Spinal cord (tissue), 10 donors: Measurements from ENCODE around the gene SLC27A2. TPM values are rescaled to one million over a fixed set of nuclear protein-coding genes. Genes with fewer than 3 reads are reported as not detected.
A peak's percentile ranks its signal among the peaks of the same experiment; 100 is the strongest.
"Not testable (repeated sequence)": the region's sequence is repeated elsewhere in the genome, so short reads cannot be mapped to it uniquely, and the experiment has no call there.

ENCODE experiments used
- DNase-seq, 6 donors: peaks; one replicate each; pipeline versions ENCODE4 v3.0.0 to v3.0.0-alpha.2; 2013 to 2015; ENCODE audit warnings: low spot score in 6 of 6, low read depth in 4 of 6
- H3K27ac ChIP-seq: one replicate; pipeline ENCODE4 v1.5.1; 2013; ENCODE audit warnings: low read depth, low read length, control low read depth
- H3K27me3 ChIP-seq: one replicate; pipeline ENCODE4 v1.6.1; 2013; ENCODE audit warnings: low read length; ENCODE audit not compliant: control insufficient read depth, insufficient read depth
- H3K36me3 ChIP-seq: one replicate; pipeline ENCODE4 v1.6.1; 2013; ENCODE audit warnings: low read length; ENCODE audit not compliant: control insufficient read depth, insufficient read depth
- H3K4me1 ChIP-seq: one replicate; pipeline ENCODE4 v1.6.1; 2013; ENCODE audit warnings: low read length; ENCODE audit not compliant: control insufficient read depth, insufficient read depth
- H3K4me3 ChIP-seq: one replicate; pipeline ENCODE4 v1.5.1; 2013; ENCODE audit warnings: low read depth, low read length, control low read depth
- H3K9me3 ChIP-seq: one replicate; pipeline ENCODE4 v1.6.1; 2013; ENCODE audit warnings: low read length; ENCODE audit not compliant: control insufficient read depth, insufficient read depth
- WGBS: methylation state at CpG from one replicate; pipeline ENCODE4 v1.1.5; 2013; ENCODE audit warnings: missing lambda C conversion rate; ENCODE audit not compliant: insufficient coverage; 5-methylcytosine and 5-hydroxymethylcytosine counted together
- long read RNA-seq, 4 donors: transcript quantifications; one replicate each; lab custom pipeline, GENCODE V29; 2026
- polyA plus RNA-seq, 2 donors: library from polyadenylated mRNA; unstranded; fragments of 120-200 nt; gene quantifications; one replicate each; pipeline ENCODE4 v1.2.1, GENCODE V29; 2013; ENCODE audit not compliant: insufficient read length in 2 of 2
- total RNA-seq, 2 donors: library from RNA; depleted of rRNA in 1 of 2; stranded (reverse); fragments of 120-200 nt in 1 of 2; fragments of >200 nt in 1 of 2; gene quantifications; one replicate each; pipeline versions ENCODE4 v1.2.3 to v1.2.4, GENCODE V29; 2013 to 2014
- donor health status: healthy.

Gene SLC27A2
- total RNA-seq = 1 to 10 TPM; 2.7 to 3.8 TPM
- polyA plus RNA-seq = 1 to 10 TPM; 2.7 to 3.8 TPM
- long read RNA-seq, donor 1, partial matches to known transcripts = 0 of 3 reads
- long read RNA-seq, donor 1, other reads (novel, unspliced or antisense) = 0 of 3 reads
- long read RNA-seq, donor 2 = 0 reads
- long read RNA-seq, donor 3 = 0 reads
- long read RNA-seq, donor 4 = 0 reads

GRCh38 chr15:50181969-50182218 is at the start of gene SLC27A2:
TSS of gene SLC27A2 (plus strand) at chr15:50182196. CDS start at chr15:50182428, 232 bp downstream.
- no peak within 1 kb of the TSS for H3K27ac ChIP-seq
- DNase-seq = peak in 2 of 6 donors; percentile 24 to 63

GRCh38 chr15:50132251-50132984 is 49.6 kb upstream of the SLC27A2 start:
- H3K4me3 ChIP-seq, H3K9me3 ChIP-seq, H3K4me1 ChIP-seq, H3K27me3 ChIP-seq, DNase-seq, H3K27ac ChIP-seq, H3K36me3 ChIP-seq: not testable (repeated sequence)
- WGBS = no CpG with 5 or more reads among the region's 3 CpGs

More at GRCh38 chr15:50181969-50182218, at the start of gene SLC27A2:
- WGBS = 4% methylated on average over 17 of the region's 17 CpGs
- peaks cover 11% of the 10 kb centered on the region for H3K4me1 ChIP-seq
- peaks cover 25% of the 10 kb centered on the region for H3K27me3 ChIP-seq
- H3K36me3 ChIP-seq = no peaks in the 10 kb centered on the region
- H3K4me3 ChIP-seq = peak within 1 kb of the TSS; percentile 45
- H3K9me3 ChIP-seq = no peaks in the 10 kb centered on the region

GRCh38 chr15:50134524-50135024 is 47.4 kb upstream of the SLC27A2 start:
- H3K27me3 ChIP-seq = no peaks in the 10 kb centered on the region
- WGBS = 100% methylated on average over 1 of the region's 2 CpGs
- no peak for DNase-seq
- no peak overlapping the region for H3K4me3 ChIP-seq
- no peaks in the 10 kb centered on the region for H3K9me3 ChIP-seq
- H3K36me3 ChIP-seq = no peaks in the 10 kb centered on the region
- no peaks in the 10 kb centered on the region for H3K4me1 ChIP-seq
- H3K27ac ChIP-seq = no peak overlapping the region

- Histone ChIP-seq H3K4me3 (no peak overlapping the region), H3K4me1 (no peaks in the 10 kb centered on the region), H3K36me3 (no peaks in the 10 kb centered on the region), H3K27ac (no peak overlapping the region), H3K27me3 (no peaks in the 10 kb centered on the region), H3K9me3 (no peaks in the 10 kb centered on the region)
- WGBS = 94% methylated on average over 5 of the region's 5 CpGs
- DNase-seq = no peak
These were observed 46.9 kb upstream of the SLC27A2 start for GRCh38 chr15:50135031-50135551.

- no peak overlapping the region for H3K4me3 ChIP-seq
- H3K36me3 ChIP-seq = no peaks in the 10 kb centered on the region
- 90% methylated on average over 4 of the region's 7 CpGs for whole genome bisulfite sequencing
- no peaks in the 10 kb centered on the region for H3K9me3 ChIP-seq
- H3K4me1 ChIP-seq = no peaks in the 10 kb centered on the region
- no peak overlapping the region for H3K27ac ChIP-seq
- DNase-seq = no peak
- H3K27me3 ChIP-seq = no peaks in the 10 kb centered on the region
These were observed 44.6 kb upstream of the SLC27A2 start for GRCh38 chr15:50137330-50137761.

GRCh38 chr15:50137893-50138292 is 44.1 kb upstream of the SLC27A2 start:
- H3K36me3 ChIP-seq = no peaks in the 10 kb centered on the region
- no peaks in the 10 kb centered on the region for H3K9me3 ChIP-seq
- H3K27me3 ChIP-seq = no peaks in the 10 kb centered on the region
- DNase-seq = no peak
- no peaks in the 10 kb centered on the region for H3K4me1 ChIP-seq
- no peak overlapping the region for H3K27ac ChIP-seq
- 100% methylated on average over 1 of the region's 2 CpGs for WGBS
- H3K4me3 ChIP-seq = no peak overlapping the region

- Histone ChIP-seq H3K4me1 (no peaks in the 10 kb centered on the region), H3K4me3 (no peak overlapping the region), H3K27ac (no peak overlapping the region), H3K36me3 (no peaks in the 10 kb centered on the region), H3K27me3 (no peaks in the 10 kb centered on the region), H3K9me3 (no peaks in the 10 kb centered on the region)
- DNase-seq = peak in 1 of 6 donors; percentile 32
These were observed 43.6 kb upstream of the SLC27A2 start for GRCh38 chr15:50138391-50138790.

GRCh38 chr15:50140098-50140497 is 41.9 kb upstream of the SLC27A2 start:
- Histone ChIP-seq H3K27ac (no peak overlapping the region), H3K36me3 (no peaks in the 10 kb centered on the region), H3K9me3 (no peaks in the 10 kb centered on the region), H3K4me1 (no peaks in the 10 kb centered on the region), H3K27me3 (no peaks in the 10 kb centered on the region), H3K4me3 (no peak overlapping the region)
- DNase-seq = peak in 2 of 6 donors; percentile 37 to 66
- WGBS = no CpG with 5 or more reads among the region's 1 CpG

- no peaks in the 10 kb centered on the region for H3K36me3 ChIP-seq
- no peaks in the 10 kb centered on the region for H3K4me1 ChIP-seq
- H3K9me3 ChIP-seq = no peaks in the 10 kb centered on the region
- H3K4me3 ChIP-seq = no peak overlapping the region
- H3K27ac ChIP-seq = no peak overlapping the region
- H3K27me3 ChIP-seq = no peaks in the 10 kb centered on the region
- WGBS = 97% methylated on average over 3 of the region's 3 CpGs
- DNase-seq = no peak
These were observed 41.0 kb upstream of the SLC27A2 start for GRCh38 chr15:50140983-50141382.

GRCh38 chr15:50141856-50142255 is 40.1 kb upstream of the SLC27A2 start:
- H3K4me1 ChIP-seq = no peaks in the 10 kb centered on the region
- WGBS = 93% methylated on average over 3 of the region's 5 CpGs
- H3K27ac ChIP-seq = no peak overlapping the region
- H3K4me3 ChIP-seq = no peak overlapping the region
- H3K27me3 ChIP-seq = no peaks in the 10 kb centered on the region
- DNase-seq = no peak
- no peaks in the 10 kb centered on the region for H3K36me3 ChIP-seq
- H3K9me3 ChIP-seq = no peaks in the 10 kb centered on the region
